Activated CD4-positive, alpha-beta T cell treated with anti-CD3 and anti-CD28 coated beads for 24 hours (primary cell): ENCODE measurements around the gene N4BP2.
"Not testable (repeated sequence)": the region's sequence is repeated elsewhere in the genome, so short reads cannot be mapped to it uniquely, and the experiment has no call there.

ENCODE experiments used
- DNase-seq, 2 donors: peaks; one replicate each; pipeline ENCODE4 v3.0.0-alpha.2; 2020; ENCODE audit warnings: low read depth in 2 of 2

N4BP2 gene

DNA sequence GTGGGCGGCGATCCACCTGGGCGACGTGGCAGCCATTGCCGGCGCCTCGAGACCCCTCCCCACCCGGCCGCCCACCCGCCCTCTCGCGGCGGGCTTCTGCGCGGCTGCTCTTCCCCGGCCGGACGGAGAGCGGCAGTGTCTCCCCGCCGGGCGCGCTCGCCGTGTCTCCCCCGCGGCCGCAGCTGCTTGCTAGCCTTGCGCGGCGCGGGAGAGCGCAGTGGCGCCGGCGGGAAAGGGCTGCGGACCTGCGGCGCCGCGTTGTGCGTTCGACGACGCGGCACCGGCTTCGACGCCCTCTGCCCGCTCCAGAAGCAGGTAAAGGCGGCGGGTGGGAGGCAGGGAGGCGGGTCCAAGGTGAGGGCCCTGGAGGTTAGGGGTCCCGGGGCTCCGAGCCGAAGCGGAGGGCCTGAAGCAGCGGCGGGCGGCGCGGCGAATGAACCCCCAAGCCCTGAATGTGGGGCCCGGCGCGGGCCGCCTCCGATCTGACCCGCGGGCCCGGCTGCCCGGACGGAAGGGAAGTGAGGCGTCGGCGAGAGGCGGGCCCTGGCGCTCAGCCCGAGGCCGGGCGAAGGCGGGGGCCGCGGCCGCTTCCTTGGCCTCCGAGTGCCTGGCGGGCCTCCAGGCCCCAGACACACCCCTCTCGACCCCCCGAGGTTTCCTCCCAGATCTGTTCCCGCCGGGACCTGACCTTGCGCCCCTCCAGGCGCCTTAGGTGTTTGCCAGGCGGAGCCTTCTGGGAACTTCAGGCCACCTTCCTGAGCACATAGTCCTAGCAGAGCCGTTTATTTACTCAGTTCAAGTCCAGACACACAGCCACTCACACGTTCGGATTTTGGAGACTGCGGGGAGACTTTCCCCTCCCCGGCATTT lies at the start of gene N4BP2:
N4BP2 (plus strand) TSS at position 135 of the 870 bp plus-strand sequence. CDS start 40,491 bp downstream, outside the sequence.
- DNase-seq: peak; percentile 60

DNA sequence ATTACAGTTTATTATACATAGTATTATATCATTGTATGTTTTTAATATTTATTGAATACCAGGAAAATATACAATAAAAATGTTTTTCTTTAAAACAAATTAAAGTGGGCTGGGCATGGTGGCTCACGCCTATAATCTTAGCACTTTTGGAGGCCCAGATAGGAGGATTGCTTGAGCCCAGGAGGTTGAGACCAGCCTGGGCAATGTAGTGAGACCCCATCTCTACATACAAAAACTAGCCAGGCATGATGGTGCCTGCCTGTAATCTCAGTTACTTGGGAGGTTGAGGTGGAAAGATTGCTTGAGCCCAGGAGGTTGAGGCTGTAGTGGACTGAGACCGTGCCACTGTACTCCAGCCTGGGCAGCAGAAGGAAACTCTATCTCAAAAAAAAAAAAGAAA lies 40.6 kb upstream of the N4BP2 start:
- DNase-seq: no peak

DNA sequence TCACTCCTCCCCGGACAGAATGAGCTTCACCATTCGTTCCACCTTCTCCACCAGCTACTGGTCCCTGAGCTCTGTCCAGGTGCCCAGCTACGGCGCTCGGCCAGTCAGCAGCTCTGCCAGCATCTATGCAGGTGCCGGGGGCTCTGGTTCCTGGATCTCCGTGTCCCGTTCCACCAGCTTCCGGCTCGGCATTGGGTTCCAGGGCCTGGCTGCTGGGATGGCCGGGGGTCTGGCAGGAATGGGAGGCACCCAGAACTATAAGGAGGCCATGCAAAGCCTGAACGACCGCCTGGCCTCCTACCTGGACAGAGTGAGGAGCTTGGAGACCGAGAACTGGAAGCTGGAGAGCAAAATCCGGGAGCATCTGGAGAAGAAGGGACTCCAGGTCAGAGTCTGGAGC lies 36.4 kb upstream of the N4BP2 start:
- DNase-seq: no peak

DNA sequence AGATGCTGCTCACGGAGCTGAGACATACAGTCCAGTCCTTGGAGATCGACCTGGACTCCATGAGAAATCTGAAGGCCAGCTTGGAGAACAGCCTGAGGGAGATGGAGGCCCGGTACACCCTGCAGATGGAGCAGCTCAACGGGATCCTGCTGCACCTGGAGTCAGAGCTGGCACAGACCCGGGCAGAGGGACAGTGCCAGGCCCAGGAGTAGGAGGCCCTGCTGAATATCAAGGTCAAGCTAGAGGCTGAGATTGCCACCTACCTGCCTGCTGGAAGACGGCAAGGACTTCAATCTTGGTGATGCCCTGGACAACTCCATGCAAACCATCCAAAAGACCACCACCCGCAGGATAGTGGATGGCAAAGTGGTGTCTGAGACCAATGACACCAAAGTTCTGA lies 35.5 kb upstream of the N4BP2 start:
- DNase-seq: not testable (repeated sequence)

DNA sequence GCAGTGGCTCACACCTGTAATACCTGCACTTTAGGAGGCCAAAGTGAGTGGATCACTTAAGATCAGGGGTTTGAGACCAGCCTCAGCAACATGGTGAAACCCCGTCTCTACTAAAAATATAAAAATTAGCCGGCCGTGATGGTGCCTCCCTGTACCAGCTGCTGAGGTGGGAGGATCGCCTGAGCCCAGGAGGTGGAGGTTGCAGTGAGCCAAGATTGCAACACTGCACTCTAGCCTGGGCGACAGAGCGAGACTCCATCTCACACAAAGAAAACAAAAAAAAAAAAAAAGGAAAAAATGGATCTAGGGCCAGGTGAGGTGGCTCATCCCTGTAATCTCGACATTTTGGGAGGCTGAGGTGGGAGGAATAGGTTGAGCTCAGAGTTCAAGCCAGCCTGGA lies 32.6 kb upstream of the N4BP2 start:
- not testable (repeated sequence) for DNase-seq

DNA sequence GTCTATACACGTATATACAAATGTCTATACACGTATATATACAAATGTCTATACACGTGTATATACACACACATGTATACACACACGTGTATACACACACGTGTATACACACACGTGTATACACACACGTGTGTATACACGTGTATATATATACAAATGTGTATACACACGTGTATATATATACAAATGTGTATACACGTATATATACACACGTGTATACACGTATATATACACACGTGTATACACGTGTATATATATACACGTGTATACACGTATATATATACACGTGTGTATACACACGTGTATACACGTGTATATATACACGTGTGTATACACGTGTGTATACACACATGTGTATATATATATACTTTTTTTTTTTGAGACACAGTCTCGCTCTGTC lies 23.9 kb upstream of the N4BP2 start:
- DNase-seq: no peak

DNA sequence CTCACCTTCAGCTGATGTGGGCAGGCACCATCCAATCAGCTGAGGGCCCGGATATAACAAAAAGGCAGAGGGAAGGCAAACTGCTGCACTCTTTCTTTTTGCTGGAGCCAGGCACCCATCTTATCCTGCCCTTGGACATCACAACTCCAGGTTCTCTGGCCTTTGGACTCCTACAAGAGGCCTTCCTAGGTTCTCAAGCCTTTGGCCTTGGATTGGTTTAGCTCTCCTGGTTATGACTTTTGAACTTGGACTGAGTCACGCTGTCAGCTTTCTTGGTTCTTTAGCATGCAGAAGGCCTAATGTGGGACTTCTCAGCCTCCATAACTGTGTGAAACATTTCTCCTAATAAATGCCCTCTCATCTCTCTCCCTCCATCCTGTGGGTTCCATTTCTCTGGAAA lies 23.0 kb upstream of the N4BP2 start:
- no peak for DNase-seq

DNA sequence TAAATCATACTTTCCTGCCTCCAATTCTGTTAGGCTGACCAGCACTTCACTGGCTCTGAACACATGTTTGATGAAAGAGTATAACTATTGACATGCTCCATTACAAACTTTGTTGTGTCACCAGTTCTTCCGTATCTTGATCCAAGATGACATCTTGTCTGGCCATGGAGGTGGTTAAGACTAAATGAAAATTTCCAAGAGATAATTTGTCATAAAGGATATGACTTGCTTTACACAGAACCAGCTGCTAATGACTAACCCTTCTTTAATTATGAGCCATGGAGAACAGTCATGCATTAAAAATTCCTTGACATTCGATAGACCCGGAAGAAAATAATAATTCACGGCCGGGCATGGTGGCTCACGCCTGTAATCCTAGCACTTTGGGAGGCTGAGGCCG lies 17.7 kb upstream of the N4BP2 start:
- no peak for DNase-seq

DNA sequence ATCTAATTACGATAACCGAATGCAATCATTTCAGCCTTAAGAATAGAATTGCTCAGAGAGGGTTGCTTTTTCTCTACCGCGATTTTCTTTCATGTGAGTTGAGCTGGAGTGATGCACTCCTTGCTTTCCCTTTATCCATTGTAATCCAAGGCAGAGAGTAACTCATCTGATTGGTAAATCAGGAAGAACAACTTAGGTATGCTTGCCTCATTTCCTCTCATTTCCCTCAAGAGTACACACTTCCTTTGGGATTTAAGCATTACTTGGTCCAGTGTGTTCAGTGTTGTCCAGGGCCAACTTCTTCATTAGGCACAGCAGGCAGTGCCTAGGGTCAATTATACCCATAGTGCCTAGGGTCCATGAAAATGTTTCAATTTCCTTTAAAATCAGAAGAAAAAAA lies 15.7 kb upstream of the N4BP2 start:
- DNase-seq: no peak

DNA sequence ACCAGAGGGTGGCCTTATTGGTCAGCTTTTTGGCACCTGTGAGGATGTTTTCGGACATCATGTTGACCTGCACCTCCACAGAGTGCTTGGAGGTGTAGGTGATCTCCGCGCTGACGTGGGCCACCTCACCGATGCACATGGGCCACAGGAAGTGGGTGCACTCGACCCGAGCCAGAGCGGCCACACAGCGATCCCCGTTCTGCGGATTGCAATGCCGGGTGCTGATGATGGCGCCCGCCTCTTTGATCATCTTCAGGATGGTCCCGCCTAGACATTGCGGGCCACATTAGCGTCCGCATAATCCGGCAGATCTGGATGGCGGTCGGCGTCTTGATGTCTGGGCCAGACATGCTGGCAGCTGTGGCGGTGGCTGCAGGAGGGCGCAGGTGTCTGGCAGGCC lies 12.9 kb upstream of the N4BP2 start:
- no peak for DNase-seq

DNA sequence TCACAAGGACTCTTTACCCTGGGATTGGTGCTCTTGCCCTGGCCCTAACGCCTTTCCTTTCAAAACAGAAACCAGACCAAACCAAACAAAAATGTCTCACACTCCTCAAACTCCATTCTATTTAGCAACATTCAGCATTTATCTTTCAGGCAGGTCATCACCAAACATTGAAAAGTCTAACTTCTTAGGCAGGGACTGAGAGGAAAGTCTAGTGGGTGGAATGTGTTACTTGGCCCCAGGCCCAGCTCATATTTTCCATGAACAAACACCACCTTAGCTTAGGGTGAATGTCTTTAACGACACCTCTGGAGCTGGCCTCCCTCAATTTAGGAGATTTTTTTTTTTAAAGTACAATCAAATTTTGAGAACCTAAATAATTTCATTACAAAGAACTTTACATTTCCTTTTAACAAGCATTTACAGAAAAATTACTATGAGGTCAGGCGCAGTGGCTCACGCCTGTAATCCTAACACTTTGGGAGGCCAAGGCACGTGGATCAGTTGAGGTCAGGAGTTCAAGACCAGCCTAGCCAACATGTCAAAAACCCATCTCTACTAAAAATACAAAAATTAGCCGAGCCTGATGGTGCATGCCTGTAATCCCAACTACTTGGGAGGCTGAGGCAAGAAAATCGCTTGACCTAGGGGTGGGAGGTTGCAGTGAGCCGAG lies 10.2 kb upstream of the N4BP2 start:
- no peak for DNase-seq

DNA sequence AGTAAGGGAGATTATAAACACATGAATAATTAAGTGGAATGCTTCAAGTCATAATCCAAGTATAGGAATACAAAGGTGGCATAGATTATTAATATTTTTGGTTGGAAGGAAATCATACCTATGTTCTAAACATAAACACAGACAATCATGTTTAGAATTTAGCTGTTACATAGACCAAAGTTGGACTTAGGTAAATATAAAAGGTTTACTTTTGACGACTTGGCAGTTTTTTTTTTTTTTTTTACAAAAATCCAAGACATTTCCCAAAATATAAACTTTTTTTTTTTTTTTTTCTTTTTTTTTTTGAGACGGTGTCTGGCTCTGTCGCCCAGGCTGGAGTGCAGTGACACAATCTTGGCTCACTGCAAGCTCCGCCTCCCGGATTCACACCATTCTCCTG lies 3.5 kb upstream of the N4BP2 start:
- DNase-seq: no peak

DNA sequence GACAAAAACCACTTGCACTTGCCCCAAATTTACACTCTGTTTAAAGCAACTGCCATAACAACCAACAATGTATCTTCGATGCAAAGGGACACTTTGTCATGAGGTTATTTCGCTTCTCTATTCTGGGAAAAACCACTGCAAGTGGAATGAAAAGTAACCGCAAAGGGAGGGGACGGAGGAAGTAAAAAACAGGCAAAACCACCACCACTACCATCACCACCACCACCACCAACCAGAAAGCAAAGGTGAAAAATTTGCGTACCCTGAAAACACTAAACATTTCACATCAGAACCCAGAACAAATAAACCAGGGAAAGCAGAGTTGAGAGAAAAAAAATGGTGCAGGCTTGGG lies 1.2 kb upstream of the N4BP2 start:
- DNase-seq: peak in 1 of 2 donors; percentile 25

DNA sequence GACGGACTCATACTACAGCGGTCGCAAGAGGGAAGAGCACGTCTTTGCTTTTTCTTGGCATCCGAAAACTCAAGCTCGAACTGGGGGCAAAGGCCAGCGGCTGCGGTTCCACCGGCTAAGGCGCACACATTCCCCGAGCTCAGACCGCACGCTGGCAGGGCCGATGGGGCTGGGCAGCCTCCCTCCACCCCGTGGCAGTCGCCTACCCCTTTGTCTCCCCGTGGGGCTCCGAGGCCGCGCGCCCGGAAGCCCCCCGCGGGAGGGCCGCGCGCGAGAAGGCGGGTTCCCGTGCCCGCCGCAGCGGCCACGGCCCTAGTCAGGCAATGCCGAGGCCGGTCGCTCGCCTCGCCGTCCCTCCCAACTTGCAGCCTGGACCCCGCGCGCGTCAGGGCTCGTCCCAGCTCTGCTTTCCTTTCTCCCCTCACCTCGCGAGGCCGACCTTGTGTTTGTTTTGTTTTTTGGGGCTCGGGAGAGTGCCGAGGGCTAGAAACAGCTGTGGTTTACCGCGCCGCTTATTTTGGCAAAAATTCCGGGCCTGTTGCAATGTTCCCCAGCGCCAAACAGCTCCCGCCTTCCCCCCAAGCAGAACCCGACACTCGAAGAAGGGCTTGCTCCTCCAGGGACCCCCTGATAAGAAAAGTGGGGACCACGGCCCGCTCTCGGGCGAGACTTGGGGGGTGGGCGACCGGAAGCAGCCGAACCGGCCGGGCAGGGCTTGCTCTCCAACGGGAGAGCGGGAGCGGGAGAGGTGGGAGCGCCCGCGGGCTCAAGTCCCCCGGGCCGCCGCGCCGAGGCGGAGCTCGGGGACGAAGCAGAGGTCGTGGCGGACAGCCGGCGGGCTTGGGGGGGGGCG lies 561 bp upstream of the N4BP2 start:
- DNase-seq: peak; percentile 9 to 27

DNA sequence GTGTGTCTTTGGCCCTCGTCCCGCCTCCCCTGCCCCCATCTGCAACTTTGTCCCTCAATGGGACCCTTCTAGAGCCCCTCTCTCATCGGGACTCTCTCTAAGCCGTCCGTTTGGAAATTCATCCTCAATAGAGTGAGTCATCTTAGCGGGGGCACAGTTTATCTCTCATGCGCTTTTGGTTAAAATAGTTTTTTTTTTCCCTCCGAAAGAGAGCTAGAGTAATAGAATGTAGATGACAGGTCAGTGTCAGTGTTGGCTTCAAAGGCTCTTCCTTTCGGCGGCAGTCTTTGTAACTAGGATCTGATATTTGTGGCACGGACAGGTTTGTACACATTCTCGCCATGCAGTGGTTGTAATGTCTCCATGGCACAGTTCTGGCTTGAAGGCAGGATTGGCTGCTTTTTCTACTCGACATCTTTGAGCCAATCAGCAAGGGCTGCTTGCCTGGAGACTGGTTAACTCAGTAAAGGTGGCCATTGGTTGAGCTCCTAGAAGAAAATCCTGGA lies 989 bp downstream of the N4BP2 start:
- DNase-seq: peak; percentile 35 to 52

DNA sequence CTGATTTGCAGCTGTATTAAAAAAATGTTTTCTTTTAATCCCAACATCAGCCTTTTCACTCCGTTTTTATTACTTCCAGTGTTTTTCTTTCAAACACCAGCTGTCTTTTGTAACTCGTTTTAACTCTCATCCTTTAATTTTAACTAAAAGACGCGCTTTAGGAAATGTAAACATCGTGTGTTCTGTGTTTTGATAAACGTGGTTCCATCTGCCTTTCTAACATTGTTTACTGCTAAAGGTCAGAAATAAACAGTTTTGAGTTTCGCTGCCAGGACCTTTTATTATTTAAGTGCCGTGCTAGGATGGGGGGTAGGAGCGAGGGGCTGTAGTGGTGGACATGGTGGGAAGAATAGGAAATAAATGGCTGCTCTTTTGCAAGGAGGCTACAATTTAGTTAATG lies 1.5 kb downstream of the N4BP2 start:
- no peak for DNase-seq

DNA sequence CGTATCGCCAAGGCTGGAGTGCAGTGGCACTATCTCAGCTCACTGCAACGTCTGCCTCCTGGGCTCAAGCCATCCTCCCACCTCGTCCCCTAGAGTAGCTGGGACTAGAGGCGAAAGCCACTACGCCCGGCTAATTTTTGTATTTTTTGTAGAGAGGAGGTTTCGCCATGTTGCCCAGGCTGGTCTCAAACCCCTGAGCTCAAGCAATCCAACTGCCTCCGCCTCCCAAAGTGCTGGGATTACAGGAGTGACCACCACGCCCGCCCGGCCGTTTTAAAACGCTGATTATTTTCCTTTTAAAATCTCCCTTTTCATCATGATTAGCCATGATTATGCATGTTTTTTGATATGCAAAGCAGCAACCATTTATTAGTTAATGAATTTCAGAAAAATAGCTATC lies 2.2 kb downstream of the N4BP2 start:
- no peak for DNase-seq

DNA sequence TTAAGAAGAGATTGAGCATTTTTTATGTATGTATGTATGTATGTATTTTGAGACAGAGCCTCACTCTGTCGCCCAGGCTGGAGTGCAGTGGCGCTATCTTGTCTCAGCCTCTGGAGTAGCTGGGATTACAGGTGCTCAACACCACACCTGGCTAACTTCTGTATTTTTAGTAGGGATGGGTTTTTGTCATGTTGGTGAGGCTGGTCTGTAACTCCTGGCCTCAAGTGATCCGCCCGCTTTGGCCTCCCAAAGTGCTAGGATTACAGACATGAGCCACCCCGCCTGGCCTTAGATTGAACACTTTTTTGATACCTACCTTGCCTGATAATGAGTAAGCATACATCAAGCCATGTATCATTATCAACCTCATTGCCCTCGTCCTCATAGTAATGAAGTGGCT lies 2.7 kb downstream of the N4BP2 start:
- no peak for DNase-seq

DNA sequence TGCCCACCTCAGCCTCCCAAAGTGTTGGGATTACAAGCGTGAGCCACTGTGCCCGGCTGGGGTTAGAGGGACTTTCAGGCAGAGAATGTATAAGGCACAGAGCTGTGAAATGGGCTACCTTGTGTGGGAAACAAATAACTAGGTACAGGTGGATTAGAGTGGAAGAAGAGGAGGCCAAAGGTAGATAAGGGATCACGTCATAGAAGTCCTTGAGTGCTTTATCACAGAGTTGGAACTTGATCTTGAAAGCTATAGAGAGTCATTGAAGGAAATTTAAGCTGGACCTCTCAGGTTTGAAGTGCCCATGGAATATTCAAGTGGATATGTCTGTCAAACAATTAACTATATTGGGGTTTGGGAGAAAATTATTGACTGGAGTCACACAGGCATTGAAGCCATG lies 8.4 kb downstream of the N4BP2 start:
- DNase-seq: no peak

DNA sequence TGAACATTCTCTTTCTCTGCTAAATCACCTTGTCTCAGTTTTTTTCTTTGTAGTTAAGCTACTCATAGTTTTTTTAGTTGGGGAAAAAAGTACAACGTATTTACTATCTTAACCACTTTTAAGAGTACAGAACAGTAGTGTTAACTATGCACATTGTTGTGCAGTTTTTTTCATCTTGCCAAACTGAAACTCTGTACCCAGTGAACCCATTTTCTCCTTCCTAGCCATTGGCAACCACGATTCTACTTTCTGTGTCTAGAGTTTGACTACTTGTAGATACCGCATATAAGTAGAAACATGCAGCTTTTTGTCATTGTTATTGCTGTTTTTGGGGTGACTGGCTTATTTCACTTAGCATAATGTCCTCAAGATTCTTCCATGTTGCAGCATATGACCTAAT lies 10.0 kb downstream of the N4BP2 start:
- DNase-seq: no peak

DNA sequence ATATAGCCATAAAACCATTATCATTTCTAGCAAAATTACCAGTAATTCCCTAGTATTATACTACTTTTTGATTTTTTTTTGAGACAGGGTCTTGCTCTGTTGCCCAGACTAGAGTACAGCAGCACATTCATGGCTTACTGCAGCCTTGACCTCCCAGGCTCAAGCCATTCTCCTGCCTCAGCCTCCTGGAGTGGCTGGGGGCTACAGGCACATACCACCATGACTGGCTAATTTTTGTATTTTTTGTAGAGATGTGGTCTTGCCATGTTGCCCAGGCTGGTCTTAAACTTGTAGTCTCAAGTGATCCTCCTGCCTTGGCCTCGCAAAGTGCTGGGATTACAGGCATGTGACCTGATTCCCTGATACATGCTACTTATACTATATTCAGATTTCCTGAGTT lies 13.7 kb downstream of the N4BP2 start:
- DNase-seq: no peak

DNA sequence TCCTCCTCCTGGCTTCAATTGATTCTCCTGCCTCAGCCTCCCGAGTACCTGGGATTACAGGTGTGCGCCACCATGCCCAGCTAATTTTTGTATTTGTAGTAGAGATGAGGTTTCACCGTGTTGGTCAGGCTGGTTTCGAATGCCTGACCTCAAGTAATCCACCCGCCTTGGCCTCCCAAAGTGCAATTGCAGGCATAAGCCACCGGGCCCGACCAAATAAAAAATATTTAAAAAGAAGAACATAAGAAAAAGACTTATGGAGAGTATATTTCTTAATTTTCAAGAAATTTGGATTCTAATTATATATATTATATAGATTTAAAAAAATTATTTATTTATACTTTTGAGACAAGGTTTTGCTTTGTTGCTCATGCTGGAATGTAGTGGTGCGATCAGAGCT lies 29.8 kb downstream of the N4BP2 start:
- no peak for DNase-seq
